ENCODE results near the gene ARHGEF12.

ARHGEF12 gene

DNA sequence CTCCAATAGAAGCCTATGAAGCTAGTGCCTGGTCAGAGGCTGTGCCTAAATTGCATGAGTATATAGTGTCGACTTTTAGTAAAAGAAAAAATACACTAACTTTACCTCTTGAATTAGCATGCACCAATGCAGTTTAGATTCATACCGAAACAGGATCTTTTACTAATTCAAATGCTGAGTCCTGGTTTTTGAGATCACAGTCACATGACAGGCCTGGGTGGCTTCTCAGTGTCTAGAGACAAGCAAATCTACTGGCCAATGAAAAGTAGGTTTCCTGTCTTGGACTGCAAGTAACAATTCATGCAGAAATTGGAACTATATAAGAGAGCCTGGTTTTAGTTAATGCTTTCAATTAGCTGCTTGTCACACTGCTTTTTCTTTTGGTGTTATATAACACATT, 7.2 kb downstream of the ARHGEF12 start:
- no peak for DNase-seq

DNA sequence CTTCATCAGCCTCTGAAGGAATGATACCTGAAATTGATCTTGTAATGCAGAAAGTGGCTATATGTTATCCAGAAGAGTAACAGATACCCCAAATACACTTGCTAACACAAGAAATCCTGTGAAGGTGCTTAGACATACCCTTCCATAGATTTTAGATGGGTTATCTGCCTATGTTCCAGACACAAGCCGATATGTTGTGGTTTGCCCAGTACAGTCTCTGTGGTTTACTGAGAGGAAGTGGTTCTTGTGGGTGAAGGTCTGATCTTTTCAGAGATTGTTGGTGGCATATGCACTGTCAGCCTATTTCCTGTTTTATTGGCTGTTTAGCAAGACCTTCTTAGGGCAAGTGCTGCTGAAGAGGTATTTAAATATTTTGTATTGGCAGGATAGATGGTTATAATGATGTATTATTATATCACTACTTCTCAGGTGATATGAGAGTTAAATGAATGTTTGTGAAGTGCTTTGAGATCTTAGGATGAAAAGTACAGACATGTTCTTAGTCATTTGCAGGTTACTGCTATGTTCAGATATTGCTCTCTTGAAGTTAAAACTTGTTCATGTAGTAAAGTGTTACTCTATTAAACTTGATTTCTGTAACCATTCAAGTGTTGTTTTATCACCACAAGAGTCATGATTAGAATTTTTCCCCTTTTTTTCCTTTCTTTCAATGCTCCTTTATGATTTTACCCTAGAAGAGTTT, 8.2 kb downstream of the ARHGEF12 start:
- peak; percentile 90 for DNase-seq

DNA sequence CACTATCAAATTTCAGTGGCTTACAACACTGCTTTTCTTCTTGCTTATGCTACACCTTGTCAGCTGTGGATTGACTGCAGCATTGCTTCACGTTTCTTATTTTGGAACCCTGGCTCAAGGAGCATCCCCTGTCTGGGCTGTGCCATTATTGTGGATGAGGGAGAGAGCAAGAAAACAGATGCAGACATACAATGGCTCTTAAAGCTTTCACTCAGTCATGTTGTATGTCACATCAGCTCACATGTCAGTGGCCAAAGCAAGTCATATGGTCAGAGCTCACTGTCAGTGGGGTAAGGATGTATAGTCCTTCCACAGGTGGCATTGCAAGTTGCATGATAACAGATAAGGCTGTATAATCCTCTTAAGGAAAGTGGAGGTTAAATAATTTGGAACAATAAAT, 10.0 kb downstream of the ARHGEF12 start:
- no peak for DNase-seq

DNA sequence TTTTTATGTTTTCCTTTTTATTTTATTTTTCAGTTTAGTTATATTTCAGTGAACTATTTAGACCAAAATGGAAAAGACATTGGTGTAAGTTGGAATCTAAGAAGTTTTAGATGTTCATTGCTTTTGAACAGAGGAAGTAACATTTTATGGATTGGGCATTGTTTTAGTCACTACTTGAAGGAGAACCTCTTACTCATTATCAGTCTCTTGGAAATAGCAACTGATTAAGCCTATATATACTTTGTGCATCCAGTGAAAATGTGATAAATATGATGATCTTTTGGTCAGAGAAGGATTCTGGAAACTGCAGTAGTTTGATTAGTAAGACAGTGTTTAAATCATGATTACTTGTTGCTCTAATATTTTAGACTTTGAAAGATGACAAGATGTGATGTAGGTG, 14.4 kb downstream of the ARHGEF12 start:
- DNase-seq = no peak

DNA sequence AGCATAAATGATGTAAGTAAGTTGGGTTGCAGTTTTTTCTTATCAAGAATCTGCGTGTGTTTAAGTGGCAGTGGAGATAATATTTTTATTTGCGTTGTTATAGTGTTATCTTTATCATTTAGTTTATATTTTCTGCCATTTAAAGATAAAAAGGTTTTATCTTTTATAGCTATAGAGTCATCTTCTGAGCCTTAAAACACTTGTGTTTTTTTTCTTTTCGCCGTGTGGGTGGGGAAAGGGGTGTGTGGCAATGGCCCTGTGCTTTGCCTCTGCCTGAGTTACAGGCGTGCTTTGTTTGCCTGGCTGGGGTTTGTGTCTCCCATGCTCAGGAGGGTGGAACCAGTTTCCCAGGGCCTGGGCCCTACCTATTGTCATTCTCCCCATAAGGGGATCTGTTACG, 16.2 kb downstream of the ARHGEF12 start:
- peak; percentile 28 for DNase-seq

DNA sequence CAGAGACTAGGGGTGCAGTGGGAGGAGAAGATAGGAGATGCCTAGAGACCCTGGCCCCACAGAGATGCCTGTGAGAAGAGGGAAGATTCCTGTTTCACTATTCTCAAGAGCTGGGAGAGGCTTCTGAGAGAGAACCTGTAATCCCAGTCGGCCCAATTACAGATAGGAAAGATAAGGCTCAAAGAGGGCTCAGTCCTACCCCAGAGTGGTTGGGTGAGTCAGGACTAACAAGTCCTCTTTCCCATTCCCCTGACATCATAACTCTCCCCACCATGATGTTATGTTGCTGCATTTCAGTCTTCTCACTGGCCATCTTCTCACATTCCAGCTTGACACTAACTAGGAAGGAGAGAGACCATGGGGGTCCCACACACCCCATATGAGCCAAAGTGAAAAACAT, 17.9 kb downstream of the ARHGEF12 start:
- no peak for DNase-seq

DNA sequence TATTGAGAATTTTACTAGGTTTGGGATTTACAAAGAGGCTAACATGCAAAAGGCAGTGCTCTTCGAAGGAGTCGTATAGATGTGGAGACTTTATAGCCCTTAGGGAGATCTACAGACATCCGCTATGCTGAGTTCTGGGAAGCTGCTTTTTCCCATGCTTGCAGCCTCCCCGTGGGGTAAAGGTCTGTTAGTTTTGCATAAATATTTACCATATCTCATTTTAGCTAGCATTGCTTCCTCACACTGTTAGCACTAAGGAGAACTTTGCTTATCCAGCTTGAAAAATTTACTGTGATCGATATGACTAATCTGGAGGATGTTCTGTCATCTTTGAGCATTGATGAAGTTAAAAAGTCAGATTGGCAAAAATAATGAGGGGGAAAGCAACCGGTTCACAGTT, 18.6 kb downstream of the ARHGEF12 start:
- DNase-seq = no peak

DNA sequence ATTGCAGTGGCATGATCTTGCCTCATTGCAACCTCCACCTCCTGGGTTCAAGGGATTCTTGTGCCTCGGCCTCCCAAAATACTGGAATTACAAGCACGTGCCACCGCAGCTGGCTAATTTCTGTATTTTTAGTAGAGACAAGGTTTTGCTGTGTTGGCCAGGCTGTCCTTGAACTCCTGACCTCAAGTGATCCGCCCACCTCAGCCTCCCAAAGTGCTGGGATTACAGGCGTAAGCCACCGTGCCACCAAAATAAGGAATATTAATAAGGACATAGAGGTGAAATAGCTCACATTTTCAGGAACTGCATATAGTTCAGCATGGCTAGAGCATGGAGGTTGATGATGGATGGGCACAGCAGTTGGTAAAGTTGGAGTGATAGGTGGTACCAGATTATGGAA, 21.4 kb downstream of the ARHGEF12 start:
- DNase-seq = no peak

DNA sequence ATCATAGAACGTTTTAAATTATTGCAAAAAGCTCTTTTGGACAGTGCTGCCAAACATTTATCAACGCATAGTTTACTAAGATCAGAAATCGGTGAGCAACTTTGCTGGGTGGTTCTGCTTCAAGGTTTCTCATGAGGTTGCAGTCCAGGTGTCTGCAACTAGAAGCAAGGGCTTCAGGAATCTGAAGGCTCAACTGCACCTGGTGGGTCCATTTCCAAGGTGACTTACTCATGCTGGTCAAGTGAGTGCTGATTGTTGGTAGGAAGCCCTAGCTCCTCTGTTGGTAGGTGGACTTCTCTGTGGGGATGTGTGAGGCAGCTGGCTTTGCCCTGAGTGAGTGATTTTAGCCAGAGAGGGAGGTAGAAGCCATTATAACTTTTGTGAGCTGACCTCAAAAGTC, 22.5 kb downstream of the ARHGEF12 start:
- DNase-seq = no peak

DNA sequence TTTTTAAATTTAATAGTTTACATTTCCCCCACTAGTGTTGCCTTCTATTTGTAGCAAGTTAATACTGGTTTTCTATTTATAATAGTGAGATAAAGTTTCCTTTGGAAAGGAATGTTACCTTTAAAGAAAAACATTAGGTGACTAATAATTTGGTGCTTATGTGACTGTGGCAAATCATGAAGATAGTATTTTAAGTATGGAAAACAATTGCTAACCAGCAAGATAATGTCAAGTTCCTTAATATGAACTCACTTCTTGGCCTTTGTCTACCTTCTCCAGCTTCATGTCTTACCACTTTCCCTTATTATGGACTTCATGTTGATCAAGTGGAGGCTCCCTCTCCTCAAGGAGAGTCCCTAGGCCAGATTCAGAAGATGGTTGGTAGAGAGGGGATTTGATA, 27.2 kb downstream of the ARHGEF12 start:
- DNase-seq = no peak

DNA sequence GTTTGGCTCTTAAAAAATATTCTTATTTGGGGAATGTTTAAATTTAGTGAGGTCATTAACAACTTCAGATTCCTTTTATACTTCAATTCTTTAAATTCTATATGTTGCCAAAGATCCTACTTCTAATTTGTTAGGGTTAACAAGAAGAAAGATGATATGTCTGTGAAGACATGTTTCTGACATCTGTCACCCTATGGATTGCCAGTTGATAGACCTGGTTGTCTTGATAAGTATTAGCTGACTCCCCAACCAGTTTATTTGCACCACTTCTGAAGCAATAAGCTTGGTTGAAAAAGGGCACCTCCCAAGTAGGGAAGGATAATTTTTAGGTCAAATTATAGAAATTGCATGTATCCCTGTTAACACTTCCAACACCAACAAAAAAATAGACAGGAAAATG, 29.3 kb downstream of the ARHGEF12 start:
- DNase-seq = peak; percentile 20

DNA sequence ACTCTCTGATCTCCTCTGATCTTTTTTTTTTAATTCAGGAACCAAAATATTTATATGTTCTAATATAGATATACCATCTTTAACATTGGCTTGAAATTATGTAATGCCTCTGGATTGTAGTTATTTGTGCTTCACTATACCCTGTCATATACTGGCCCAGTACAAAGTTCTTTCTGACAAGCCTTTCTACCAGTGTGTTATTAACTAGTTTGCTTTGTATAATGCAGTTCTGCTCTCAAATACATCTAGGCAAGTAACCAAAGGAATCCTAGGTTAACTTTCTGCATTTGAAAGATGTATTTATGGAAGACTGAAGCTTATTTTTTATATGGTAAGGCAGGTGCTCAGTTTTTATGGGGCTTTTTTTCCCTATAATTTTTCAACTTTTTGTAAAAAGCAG, 36.1 kb downstream of the ARHGEF12 start:
- no peak for DNase-seq

DNA sequence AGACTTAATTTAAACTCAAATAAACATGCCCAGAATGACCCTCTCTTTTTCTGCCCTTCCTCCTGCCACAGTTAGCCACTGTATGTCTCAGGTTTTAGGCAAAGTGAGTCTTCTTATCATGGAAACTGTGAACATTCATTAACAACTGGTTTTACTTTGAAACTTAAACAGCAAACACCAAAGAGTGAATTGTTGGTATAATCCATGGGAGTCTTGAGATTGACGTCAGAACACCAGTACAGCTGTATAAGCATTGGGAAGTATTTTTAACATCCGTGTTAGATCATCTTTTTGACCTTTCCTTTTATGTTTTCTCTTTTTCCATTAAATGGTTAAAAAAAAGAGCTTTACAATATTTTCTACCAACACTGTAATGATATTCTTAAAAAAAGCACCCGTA, 38.9 kb downstream of the ARHGEF12 start:
- no peak for DNase-seq

DNA sequence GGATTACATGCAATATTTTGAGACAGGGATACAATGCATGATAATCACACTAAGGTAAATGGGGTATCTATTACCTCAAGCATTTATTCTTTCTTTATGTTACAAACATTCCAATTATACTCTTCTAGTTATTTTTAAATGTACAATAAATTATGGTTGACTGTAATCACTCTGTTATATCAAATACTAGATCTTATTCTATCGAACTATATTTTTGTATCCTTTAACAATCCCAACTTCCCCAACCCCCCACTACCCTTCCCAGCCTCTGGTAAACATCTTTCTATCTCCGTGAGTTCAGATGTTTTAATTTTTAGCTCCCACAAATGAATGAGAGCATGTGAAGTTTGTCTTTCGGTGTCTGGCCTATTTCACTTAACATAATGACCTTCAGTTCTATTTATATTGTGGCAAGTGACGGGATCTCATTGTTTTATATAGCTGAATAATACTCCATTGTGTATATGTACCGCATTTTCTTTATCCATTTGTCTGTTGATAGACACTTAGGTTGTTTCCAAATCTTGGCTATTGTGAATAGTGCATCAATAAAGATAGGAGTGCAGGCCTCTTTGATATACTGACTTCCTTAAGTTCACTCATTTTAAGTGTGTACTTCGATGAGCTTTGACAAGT, 40.5 kb downstream of the ARHGEF12 start:
- no peak for DNase-seq

DNA sequence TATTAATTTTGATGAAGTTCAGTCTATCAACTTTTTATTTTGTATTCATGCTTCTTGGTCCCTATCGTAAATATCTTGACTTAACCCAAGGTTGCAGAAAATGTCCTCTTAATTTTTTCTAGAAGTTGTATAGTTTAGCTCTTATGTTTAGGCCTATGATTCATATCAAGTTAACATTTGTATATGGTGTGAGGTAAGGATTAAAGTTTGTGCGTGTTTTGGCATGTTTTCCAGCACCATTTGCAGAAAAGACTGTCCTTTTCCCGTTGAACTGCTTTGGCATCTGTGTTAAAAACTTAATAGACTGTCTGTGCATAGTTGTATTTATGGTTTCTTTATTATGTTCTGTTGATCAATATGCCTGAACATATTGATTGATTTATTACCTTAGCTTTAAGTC, 42.3 kb downstream of the ARHGEF12 start:
- no peak for DNase-seq

DNA sequence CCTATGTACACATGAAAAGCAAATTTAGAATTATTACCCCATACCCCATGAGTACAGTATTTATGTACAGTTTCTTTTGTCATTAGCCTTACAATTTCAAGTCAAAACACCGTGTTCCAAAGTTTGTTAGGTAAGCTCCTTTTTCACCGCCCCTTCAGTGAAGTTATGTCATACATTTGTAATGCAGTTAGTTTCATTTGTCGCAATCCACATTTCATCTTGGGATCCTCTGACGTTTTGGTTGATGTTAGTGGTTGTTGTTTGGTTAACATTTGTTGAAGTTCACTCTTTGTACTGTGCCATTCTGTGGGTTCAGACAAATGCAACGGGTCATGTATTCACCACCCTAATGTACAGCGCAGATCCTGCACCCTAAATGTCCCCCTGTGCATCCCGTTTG, 45.2 kb downstream of the ARHGEF12 start:
- DNase-seq = no peak

DNA sequence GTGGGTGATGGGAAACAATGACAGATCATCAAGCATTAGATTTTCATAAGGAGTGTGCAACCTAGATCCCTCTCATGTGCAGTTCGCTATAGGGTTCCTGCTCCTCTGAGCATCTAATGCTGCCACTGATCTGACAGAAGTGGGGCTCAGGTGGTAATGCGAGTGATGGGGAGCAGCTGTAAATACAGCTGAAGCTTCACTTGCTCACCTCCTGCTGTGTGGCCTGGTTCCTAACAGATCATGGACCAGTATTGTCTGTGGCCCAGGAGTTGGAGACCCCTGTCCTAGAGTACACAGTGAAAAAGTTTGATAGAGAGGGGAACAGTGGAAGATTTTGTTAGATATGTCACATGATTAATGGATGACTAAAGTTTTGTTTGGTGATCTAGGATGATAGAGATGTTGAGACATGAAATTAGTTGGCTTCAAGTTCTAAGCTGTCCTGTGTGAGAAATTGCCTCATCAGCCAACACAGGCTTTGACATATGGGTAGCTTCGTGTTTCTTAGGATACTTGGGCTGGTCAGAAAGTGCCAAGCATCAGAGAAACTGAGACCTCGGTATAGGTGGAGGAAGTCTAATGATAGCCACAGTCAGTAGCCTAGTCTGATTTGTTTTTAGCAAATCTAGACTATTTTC, 47.4 kb downstream of the ARHGEF12 start:
- DNase-seq = no peak

DNA sequence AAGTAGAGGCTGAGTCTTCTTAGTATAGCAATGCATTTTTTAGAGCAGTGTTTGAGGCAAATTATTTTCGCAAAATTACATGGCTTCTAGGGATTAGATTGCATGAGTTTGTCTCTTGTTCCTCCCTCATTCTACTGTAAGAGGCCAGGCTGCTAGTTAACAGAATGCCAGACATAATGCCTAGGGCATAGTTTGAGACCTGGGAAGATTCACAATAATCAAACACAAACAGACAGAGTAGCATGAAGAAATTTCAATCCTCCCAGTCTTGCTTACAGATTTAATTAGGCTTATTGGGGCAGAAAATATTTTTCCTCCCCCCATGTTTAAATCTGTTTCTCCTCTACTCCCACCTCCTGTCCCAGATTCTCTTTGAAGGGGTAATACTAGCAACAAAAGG, 48.3 kb downstream of the ARHGEF12 start:
- no peak for DNase-seq

DNA sequence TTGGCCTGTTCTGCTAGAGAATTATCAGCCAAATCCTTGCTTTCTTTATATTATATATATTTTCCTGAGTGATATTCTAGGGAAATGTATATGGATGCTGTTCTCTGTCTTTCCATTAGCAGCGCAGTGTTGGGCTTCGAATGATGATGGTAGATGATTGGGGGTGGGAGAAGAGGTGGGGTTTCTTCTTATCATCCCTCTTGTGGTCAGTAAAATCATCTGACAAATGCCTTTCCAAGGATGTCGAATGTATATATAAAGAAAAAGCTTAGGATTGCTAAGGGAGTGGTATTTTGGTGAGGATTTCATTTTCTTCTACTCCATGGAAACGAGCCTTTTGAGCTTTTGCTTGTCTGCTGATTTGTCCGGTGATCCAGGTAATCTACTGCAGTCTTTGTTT, 48.9 kb downstream of the ARHGEF12 start:
- DNase-seq = no peak

DNA sequence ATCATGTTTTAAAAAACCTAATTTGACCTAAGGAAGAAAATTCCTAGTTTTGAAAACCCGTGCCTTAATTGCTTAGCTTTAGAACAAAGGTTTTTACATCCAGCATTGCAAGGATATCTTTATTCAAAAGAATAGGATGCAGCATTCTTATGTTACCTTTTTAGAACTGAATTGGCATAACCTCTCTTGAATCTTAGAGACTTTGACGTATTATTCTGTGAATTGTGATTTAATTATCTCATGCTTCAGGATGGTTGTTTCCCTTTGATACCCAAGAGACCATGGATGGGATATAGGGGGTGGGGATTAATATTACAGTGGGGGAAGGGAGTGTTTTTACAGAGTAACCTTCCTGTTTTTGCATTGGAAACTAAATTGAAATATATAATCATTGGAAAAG, 49.4 kb downstream of the ARHGEF12 start:
- no peak for DNase-seq

DNA sequence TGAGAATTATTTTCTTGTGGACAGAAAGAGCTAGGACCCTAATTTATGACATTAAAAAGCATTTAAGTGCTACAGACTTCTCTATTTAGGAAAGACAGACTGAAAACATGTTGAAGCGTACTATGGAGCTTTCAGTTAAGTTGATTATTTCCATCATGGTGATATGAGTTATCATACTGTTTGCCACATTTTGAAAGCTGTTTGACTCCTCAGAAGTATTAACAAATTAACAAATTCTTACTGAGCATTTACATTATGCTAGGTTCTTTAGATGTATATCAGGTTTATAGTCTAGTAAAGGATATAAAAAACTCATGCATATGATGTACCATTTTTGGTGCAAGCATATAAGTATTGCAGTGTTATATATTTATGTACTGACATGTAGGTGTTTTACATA, 50.1 kb downstream of the ARHGEF12 start:
- DNase-seq = no peak

DNA sequence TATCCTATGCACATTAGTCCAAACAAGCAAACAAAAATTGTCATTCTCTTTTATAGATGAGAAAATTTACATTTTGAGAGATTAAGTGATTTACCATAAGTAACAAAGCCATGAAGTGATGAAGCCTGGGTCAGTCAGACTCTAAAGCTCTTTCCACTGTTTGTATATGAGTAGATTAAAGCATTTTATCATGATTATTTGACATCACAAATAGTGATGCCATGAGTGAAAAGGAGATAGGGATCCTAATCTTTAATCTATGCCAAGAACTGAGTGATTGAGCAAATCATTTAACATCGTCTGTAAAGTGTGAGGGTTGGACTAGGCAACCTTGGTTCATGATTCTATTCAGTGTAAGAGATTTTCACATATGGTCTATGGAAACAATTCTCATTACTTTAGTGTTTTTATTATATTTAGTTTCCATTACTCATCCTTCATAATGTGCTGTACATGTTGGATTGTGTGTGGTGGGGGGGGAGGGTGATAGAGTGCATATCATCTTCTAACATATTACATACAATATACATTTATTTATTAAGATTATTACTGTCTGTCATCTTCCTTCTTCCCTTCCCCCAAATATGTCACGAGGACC, 50.7 kb downstream of the ARHGEF12 start:
- DNase-seq = no peak

DNA sequence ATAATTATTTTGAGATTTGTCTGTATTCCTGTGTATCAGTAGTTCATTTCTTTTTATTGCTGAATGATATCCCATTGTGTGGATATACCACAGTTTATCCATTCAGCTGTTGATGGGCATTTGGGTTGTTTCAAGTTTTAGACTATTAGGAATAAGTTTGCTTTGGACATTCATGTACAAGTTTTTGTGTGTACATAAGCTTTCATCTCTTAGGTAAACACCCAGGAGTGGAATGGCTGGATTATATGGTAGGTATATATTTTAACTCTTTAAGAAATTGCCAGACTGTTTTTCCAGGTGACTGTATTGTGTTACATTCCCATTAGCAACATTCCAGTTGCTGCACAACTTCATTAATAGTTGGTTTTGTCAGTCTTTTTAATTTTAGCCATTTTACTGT, 52.0 kb downstream of the ARHGEF12 start:
- DNase-seq = no peak

Data from hematopoietic multipotent progenitor cell treated with erythropoietin and hydrocortisone succinate and interleukin-3 and kit ligand, for 6 days (in vitro differentiated cells).